Fibroblast of mammary gland (primary cell): ENCODE measurements around the gene OPA1.
A peak's percentile ranks its signal among the peaks of the same experiment; 100 is the strongest.

Experiments used
- DNase-seq: peaks from one replicate; pipeline ENCODE4 v3.0.0-alpha.2; 2010; ENCODE audit warnings: low read depth
- H3K4me3 ChIP-seq: 2 replicates; pipeline ENCODE4 v1.5.1; 2011; ENCODE audit warnings: low read depth, mild to moderate bottlenecking, low read length, moderate library complexity; ENCODE audit not compliant: control insufficient read depth
- TF ChIP-seq, protein P1 (sequence below): conservative IDR thresholded peaks from 2 replicates; pipeline ENCODE4 v1.5.1; 2011; ENCODE audit warnings: low read depth, low read length, inconsistent platforms; ENCODE audit not compliant: control insufficient read depth, insufficient read depth

OPA1 gene

DNA sequence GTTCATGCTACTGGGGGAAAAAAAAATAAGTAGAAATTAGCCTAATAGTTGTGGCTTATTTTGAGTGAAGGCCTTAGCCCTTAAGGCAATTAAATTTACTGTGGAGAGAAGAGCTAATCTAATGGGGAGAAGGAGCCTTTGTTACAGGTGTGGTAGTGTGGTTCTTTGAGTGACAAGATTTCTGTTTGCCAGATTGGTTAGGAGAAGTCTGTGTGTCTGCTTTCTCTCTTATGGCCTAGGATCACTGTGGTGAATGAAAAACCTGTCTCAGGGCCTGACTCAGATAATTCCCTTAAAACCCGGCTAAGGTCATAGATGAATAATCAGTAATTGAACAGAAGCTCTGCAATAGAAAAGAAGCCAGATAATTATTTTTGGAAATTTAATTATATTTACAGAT lies 27.0 kb downstream of the OPA1 start:
- no peak overlapping the region for H3K4me3 ChIP-seq
- TF ChIP-seq, protein P1, sequence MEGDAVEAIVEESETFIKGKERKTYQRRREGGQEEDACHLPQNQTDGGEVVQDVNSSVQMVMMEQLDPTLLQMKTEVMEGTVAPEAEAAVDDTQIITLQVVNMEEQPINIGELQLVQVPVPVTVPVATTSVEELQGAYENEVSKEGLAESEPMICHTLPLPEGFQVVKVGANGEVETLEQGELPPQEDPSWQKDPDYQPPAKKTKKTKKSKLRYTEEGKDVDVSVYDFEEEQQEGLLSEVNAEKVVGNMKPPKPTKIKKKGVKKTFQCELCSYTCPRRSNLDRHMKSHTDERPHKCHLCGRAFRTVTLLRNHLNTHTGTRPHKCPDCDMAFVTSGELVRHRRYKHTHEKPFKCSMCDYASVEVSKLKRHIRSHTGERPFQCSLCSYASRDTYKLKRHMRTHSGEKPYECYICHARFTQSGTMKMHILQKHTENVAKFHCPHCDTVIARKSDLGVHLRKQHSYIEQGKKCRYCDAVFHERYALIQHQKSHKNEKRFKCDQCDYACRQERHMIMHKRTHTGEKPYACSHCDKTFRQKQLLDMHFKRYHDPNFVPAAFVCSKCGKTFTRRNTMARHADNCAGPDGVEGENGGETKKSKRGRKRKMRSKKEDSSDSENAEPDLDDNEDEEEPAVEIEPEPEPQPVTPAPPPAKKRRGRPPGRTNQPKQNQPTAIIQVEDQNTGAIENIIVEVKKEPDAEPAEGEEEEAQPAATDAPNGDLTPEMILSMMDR: no peak
- no peak for DNase-seq

DNA sequence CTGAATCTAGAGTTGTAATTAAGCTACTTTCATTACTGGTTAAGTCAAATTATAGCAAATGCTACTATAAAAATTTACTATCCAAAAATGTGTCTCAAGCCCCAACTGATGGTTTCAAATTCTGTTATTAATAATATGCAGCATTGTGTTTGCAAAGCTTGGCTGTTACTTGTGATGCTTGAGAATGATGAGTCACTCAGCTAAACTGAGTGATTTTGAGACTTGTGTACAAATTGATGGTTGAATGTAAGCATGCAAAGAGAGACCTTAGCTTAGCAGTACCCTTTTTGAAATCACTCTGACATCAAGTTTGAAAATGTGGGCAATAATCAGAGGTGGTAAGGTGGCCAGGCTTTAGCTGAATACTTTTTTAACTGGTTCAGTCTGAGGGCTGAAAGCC lies 27.6 kb downstream of the OPA1 start:
- H3K4me3 ChIP-seq: no peak overlapping the region
- TF ChIP-seq, protein P1: no peak
- peak; percentile 54 for DNase-seq

DNA sequence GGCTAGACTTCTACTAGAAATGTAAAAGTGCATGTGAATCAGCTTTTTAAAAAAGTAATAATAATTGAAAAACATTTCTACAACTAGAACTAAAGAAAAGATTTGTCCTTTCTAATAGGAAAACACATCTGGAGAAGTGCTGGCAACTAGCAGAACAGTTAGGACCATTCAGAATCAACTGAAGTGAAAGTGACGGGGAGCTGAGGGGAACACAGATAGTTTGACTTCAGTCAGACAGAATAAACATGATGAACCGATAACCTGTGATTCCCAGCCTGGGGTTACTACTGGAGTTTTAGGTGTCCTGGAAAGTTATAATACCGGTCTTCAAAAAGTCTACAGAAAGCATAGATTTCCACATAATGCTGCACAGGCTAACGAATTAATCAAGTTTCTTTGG lies 28.1 kb downstream of the OPA1 start:
- no peak for DNase-seq
- no peak overlapping the region for H3K4me3 ChIP-seq
- TF ChIP-seq, protein P1: no peak

DNA sequence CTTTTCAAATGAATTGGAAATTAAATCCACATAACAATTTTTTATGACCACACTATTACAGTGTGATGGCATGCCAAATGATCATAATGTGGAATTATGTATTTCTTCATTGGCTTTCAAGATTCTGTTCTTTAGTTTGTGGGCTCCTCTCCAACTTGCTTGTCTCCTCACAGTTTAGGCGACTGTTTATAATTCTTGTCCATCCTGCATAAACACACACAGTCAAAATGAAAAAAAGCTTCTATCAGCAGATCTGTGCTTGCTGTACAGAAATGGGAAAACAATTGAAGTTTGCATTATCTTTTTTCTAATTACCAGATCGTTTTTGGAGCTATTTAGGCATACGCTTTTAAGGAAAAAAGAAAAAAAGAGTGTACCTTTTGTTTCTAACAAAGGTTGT lies 37.0 kb downstream of the OPA1 start:
- DNase-seq: no peak
- no peak overlapping the region for H3K4me3 ChIP-seq
- TF ChIP-seq, protein P1: no peak

DNA sequence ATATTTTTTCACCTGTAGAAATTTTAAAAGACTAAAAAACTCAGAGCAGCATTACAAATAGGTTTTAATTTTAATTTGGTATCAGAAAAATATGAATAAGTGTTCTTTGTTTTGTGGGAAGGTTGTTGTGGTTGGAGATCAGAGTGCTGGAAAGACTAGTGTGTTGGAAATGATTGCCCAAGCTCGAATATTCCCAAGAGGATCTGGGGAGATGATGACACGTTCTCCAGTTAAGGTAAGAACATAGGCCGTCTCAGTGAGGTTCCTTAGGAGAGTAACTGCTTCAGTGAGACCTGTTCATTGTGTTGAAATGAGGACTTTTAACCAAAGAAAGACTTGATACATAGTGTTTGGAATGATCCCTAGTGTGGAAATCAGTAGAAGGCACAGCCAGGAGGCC lies 44.8 kb downstream of the OPA1 start:
- no peak overlapping the region for H3K4me3 ChIP-seq
- peak; percentile 59 for DNase-seq
- TF ChIP-seq, protein P1: no peak

DNA sequence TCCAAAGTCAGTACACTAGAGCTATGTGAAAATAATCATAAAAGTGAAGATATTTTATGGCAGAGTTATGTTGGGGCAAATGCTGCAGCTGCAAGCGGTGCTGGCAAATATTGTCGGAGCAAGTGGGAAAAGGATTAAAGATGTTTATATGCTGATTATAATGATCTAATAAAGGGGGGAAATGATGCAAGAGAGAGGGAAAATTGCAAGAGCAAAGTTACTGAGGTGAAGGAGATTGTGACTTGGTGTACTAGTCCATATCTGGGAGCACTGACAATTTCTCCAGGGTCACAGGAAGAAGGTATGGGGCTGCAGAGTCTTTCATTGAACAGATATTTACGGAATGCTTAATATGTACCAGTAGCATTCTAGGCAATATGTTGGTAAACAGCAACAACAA lies 45.8 kb downstream of the OPA1 start:
- TF ChIP-seq, protein P1: no peak
- H3K4me3 ChIP-seq: no peak overlapping the region
- DNase-seq: no peak

DNA sequence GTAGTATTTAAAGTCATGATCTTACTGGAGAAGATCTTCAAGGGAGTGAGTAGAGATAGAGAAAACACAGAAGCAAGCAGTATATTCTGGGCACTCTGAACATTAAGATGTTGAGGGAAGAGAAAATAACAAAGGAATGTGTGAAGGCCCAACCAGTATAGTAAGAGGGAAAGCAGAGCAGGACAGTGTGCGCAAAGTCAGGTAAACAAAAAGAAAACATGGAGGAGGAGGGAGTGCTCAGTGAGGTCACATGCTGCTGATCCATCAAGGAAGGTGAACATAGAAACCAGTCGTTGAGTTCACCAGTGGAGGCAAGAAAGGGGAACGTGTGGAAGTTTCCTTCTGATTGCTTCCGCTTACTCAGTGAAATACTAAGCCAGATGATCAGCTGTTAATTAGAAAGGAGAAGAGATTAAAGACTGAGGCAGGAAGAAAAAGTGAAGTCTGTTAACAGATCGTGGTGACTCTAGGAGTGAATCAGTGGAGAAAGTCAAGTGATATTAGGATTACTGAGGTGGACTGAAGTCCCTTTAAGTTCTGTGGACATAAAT lies 47.2 kb downstream of the OPA1 start:
- TF ChIP-seq, protein P1: no peak
- H3K4me3 ChIP-seq: no peak overlapping the region
- DNase-seq: peak; percentile 2
